Stimulated activated CD8-positive, alpha-beta memory T cell treated with anti-CD3 and anti-CD28 coated beads, Interleukin-4, amount 100 ng/mL, for 48 hours (primary cell): ENCODE results near the gene RBP3.
A peak's percentile ranks its signal among the peaks of the same experiment; 100 is the strongest.

ENCODE experiments used
- DNase-seq: peaks from one replicate; pipeline ENCODE4 v3.0.0-alpha.2; 2020

The RBP3 gene

GRCh38 chr10:47376522-47377220 is 28.5 kb downstream of the RBP3 start:
- DNase-seq: peak; percentile 14

GRCh38 chr10:47378183-47378510 is 30.0 kb downstream of the RBP3 start:
- DNase-seq: no peak

- peak; percentile 5 for DNase-seq
These were observed 30.7 kb downstream of the RBP3 start for GRCh38 chr10:47378606-47379444.

- peak; percentile 14 for DNase-seq
These were observed 31.3 kb downstream of the RBP3 start for GRCh38 chr10:47379445-47379785.

- DNase-seq: peak; percentile 10
These were observed 31.7 kb downstream of the RBP3 start for GRCh38 chr10:47379901-47380300.

GRCh38 chr10:47380341-47381102 is 32.4 kb downstream of the RBP3 start:
- peak; percentile 6 for DNase-seq

GRCh38 chr10:47381103-47381395 is 32.9 kb downstream of the RBP3 start:
- DNase-seq: no peak

GRCh38 chr10:47381427-47382379 is 33.5 kb downstream of the RBP3 start:
- peak; percentile 16 for DNase-seq

GRCh38 chr10:47383261-47384147 is 35.3 kb downstream of the RBP3 start:
- peak; percentile 13 for DNase-seq

GRCh38 chr10:47384148-47384921 is 36.2 kb downstream of the RBP3 start, which contains the start of gene ZNF488:
TSS of gene ZNF488 (minus strand) at chr10:47384293. CDS start at chr10:47368829, 15,464 bp downstream.
- peak; percentile 84 for DNase-seq

GRCh38 chr10:47386104-47386503 is 37.9 kb downstream of the RBP3 start:
- peak; percentile 9 for DNase-seq

GRCh38 chr10:47388879-47389278 is 40.7 kb downstream of the RBP3 start:
- DNase-seq: no peak

GRCh38 chr10:47389619-47390018 is 41.5 kb downstream of the RBP3 start:
- DNase-seq: no peak

- no peak for DNase-seq
These were observed 48.2 kb downstream of the RBP3 start for GRCh38 chr10:47396311-47396717.

GRCh38 chr10:47397256-47397655 is 49.1 kb downstream of the RBP3 start:
- DNase-seq: no peak

- no peak for DNase-seq
These were observed 52.1 kb downstream of the RBP3 start for GRCh38 chr10:47400251-47400650.

GRCh38 chr10:47400786-47401185 is 52.6 kb downstream of the RBP3 start:
- DNase-seq: no peak

- no peak for DNase-seq
These were observed 53.0 kb downstream of the RBP3 start for GRCh38 chr10:47401210-47401609.

- DNase-seq: no peak
These were observed 53.9 kb downstream of the RBP3 start for GRCh38 chr10:47401874-47402640.
